Renal pelvis (tissue), 4 donors: ENCODE results near the gene PHGDH. TPM values are rescaled to one million over a fixed set of nuclear protein-coding genes. Genes with fewer than 3 reads are reported as not detected.
"Not testable (repeated sequence)": the region's sequence is repeated elsewhere in the genome, so short reads cannot be mapped to it uniquely, and the experiment has no call there.

Experiments used
- DNase-seq: peaks from one replicate; pipeline ENCODE4 v3.0.0-alpha.2; 2013
- polyA plus RNA-seq, 3 donors: library from polyadenylated mRNA; unstranded; fragments of 120-200 nt; gene quantifications; one replicate each; pipeline ENCODE4 v1.2.1, GENCODE V29; 2013; ENCODE audit not compliant: insufficient read length in 3 of 3

The PHGDH gene
- polyA plus RNA-seq, 3 donors: 269 to 281 (median 271) TPM

- no peak for DNase-seq
Observed at GRCh38 chr1:119784191-119784781, 72.6 kb downstream of the PHGDH start.

GRCh38 chr1:119786046-119786445, 74.3 kb downstream of the PHGDH start:
- not testable (repeated sequence) for DNase-seq

- not testable (repeated sequence) for DNase-seq
Observed at GRCh38 chr1:119786473-119787050, 74.8 kb downstream of the PHGDH start.

DNA sequence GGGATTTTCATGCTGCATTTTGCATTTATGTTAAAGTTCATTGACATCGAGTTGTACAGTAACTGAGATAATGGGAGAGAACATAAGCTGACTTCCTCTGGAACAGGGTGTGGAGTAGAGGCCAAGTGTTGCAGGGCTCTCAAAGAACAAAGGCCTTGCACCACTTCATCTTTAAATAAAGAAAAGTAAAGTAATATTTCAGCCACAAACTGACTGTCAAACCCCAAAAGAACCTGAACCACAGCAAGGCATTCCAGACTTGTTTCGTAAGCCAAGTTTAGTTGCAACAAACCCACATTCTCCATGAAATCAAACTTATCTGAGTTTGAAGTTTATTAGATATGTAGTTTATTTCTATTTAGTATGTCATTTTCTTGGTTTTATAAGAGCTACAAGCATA, 76.0 kb downstream of the PHGDH start:
- no peak for DNase-seq

GRCh38 chr1:119790451-119791198, 78.9 kb downstream of the PHGDH start:
- no peak for DNase-seq

DNA sequence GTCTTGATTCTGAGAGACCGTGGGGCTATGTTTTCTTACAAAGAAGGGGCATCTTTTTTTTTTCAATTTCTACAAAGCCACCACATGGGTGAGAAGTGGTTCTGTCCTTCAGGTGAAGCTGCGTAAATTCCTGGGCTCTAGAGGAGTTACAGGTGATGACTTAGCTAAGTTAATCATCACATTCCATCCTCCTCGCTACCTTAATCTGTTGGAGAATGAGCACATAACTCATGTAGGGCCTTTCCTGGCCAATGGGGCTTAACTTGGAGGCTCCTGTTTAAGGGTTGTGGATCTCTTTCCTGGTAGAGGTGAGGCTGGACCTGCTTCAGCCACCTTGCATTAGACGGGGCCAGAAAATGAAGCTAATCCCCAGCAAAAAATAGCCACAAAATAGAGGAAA, 79.6 kb downstream of the PHGDH start:
- DNase-seq: no peak

Other genes with a start within 250 kb of the PHGDH start
- under 1 TPM; 0.17 to 0.82 (median 0.49) TPM for gene HSD3B1, start 204.7 kb upstream of the PHGDH start, polyA plus RNA-seq
- 10 to 100 TPM; 18.4 to 20.7 (median 19.4) TPM for gene ZNF697, start 63.7 kb upstream of the PHGDH start, polyA plus RNA-seq
- 100 to 1,000 TPM in 1 of 3 donors, 10 to 100 TPM in 2; 85.1 to 117 (median 94.1) TPM for gene HMGCS2, start 57.0 kb downstream of the PHGDH start, polyA plus RNA-seq
- 1 to 10 TPM in 2 of 3 donors, under 1 TPM in 1; 0.85 to 1.4 (median 1.1) TPM for gene REG4, start 99.5 kb downstream of the PHGDH start, polyA plus RNA-seq
- gene ADAM30, start 184.6 kb downstream of the PHGDH start, polyA plus RNA-seq: not detected